Right forelimb (tissue), 1 donor: Measurements from ENCODE around the gene NFAM1.

ENCODE experiments used
- DNase-seq: peaks from one replicate; pipeline ENCODE4 v3.0.0-alpha.2; 2018

NFAM1 gene

GRCh38 chr22:42414565-42415303 lies 17.5 kb downstream of the NFAM1 start:
- DNase-seq = no peak

GRCh38 chr22:42414021-42414420 lies 18.2 kb downstream of the NFAM1 start:
- no peak for DNase-seq

GRCh38 chr22:42412744-42413333 lies 19.4 kb downstream of the NFAM1 start:
- DNase-seq = no peak

- DNase-seq = no peak
Observed at GRCh38 chr22:42410708-42411107, 21.5 kb downstream of the NFAM1 start.

DNA sequence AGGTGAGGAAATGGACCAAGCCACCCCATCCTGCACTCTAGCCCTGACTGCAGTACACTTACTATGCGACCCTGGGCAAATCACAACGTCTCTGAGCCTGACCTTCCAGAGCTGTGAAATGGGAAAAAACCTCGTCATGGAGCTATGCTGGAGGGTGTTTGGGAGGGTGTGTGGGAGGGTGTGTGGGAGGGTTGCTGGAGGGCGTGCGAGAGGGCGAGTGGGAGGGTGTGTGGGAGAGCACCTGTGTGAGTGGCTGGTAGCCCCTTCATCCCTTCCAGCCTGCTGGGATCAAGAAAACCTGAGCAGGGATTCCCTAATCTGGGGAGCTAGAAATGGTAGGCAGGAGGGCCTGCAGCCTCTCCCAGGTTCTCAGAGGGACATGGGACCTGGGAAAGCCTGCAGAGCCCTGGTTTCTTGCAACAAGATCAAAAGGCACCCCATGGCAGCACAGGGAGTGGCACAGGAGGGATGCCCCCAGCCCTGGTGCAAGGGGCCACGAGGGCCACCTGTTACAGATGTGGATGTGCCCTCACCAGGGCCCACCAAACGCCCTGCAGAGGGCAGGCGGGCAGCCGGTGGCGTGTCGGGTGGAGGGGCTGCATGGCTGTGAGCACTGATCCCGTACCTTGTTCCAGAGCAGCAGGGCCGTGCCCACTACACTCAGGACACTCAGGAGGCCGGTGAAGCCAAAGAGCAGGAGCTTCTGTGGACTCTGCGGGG lies 23.2 kb downstream of the NFAM1 start:
- DNase-seq = no peak

DNA sequence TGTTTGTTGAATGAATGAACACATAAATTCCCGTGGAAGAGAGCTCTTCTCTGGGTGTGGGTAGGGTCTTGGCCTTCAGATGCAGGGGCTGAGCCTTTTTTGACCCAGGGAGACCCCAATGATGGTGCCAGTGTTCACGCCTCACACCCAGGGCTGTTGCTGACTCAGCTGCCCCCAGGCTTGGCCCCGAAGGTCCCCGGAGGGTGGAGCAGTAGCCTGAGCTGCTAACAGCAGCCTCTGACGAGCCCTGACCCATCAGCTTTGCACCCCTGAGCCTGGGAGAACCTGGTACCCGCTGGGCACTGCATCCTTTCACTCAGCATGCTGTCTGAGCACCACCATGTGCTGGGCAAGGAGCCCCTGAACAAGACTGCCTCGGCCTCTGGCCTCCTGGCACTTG lies 23.9 kb downstream of the NFAM1 start:
- no peak for DNase-seq

GRCh38 chr22:42404266-42404665 lies 27.9 kb downstream of the NFAM1 start:
- no peak for DNase-seq

GRCh38 chr22:42401535-42402334 lies 30.5 kb downstream of the NFAM1 start:
- DNase-seq = no peak

- no peak for DNase-seq
Observed at GRCh38 chr22:42400811-42401534, 31.2 kb downstream of the NFAM1 start.

DNA sequence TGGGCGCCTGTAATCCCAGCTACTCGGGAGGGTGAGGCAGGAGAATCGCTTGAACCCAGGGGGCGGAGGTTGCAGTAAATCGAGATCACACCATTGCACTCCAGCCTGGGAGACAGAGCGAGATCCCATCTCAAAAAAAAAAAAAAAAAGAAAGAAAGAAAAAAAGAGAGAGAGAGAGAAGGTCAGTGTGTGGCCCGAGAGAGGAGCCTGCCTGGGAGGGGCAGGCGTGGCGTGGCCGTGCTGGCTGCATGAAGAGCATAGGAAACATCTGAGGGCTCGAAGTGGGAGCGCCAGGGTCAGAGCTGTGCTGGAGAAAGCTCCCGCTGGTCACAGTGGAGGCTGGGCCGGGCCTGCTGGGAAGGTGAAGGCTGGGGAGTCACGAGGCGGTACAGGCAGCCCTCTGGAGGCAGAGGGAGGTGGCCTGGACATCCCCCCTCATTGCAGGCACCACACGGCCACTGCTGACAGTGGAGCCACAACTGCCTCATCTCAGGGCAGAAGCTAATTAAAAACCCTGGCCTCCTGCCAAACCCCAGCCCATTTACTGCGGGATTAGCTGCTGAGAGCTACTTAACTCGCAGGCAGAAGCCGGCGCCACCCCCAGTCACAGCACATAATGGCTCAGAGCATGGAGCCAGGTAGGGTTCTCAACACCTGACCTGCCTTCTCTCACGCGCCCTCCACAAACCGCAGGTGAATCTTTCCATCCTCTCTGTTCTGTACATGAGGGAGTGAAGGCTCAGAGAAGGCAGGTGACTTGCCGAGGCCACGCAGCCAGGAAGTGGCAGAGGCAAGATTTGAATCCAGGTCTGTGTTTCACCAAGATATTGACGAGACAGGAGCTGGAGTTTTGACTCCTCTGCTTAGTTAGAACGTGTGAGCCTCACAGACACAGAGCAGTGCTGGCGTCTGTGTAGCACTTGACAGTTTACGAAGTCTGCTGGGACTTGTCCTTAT lies 32.6 kb downstream of the NFAM1 start:
- no peak for DNase-seq

GRCh38 chr22:42397332-42398249 lies 34.6 kb downstream of the NFAM1 start:
- no peak for DNase-seq

- no peak for DNase-seq
Observed at GRCh38 chr22:42396621-42397331, 35.4 kb downstream of the NFAM1 start.

- no peak for DNase-seq
Observed at GRCh38 chr22:42389143-42389542, 43.1 kb downstream of the NFAM1 start.

DNA sequence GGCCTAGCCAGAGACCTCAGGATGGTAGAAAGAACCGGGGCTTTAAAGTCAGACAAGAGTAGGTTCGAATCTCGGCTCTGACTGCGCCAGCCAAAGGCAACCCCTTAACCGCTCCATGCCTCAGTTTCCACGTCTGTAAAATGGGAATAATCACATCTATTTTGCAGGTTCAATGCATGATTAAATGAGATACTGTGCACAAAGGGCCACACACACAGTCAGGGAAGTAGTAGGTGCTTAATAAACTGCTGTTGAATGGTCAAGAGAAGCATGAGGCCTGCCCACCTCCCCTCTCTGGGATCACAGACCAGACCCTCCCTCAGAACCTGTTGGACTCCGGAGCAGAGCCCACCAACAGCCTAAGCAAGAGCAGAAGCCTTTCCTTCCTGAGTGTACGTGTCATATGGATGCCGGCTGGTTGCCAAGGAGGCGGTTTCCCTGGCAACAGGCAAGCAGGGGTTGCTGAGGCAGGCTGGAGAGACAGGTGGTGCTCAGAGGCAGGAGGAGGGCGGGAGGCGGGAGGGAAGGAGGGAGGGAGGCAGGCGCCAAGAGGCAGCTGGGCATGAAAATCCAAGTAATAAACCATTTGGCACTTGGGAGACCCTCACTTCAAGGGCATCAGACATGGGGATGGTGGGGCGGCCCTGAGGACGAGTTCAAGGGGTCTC lies 43.9 kb downstream of the NFAM1 start:
- peak; percentile 68 for DNase-seq

DNA sequence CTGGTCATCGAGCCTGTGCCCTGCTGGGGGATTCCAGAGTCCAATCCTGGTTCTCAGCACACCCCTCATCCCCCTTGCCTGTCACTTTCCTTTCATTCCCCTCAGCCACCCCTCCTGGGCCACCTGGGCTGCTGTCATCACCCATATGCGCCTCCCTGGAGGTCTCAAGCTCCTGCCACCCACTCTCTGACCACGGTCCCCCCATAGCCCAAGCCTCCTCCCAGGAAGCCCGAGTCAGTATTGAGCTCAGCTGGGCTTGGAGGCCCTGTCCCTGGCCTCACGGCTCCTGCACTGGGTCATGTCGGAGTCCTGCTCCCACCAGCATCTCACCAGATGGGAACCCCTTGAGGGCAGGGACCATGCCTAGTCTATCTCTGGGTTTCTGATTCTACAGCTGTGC lies 44.6 kb downstream of the NFAM1 start:
- no peak for DNase-seq

DNA sequence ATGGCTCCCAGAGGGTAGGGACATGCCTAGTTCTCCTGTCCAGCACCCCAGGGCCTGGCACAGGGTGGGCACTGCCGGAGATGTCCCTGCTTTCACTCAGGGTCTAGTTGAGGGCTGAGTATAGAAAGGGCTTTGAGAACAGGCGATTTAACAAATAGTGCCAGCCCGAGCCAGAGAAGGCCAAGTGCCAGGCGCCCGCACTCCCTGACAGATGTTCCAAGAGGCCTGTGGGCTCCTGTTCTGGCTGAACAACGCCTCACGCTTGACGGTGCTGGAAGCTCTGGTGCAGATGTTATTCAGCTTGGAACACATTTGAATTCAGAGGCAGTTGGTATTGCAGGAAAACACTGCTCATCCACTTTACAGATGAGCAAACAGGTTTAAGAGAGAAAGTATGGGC lies 46.5 kb downstream of the NFAM1 start:
- DNase-seq = no peak

GRCh38 chr22:42384506-42384905 lies 47.7 kb downstream of the NFAM1 start:
- no peak for DNase-seq

GRCh38 chr22:42383851-42384417 lies 48.3 kb downstream of the NFAM1 start:
- no peak for DNase-seq

- no peak for DNase-seq
Observed at GRCh38 chr22:42383287-42383686, 48.9 kb downstream of the NFAM1 start.
